Measurements from ENCODE around the gene ABHD17A.

- TF ChIP-seq POLR2A (IDR thresholded peaks at IDR 0.05; ENCODE audit: low read length) (no peak), GATA1 (IDR thresholded peaks at IDR 0.05; ENCODE audit: low read depth, low read length) (no peak)
These were observed 38.0 kb upstream of the ABHD17A start for GRCh38 chr19:1923319-1923718.
